ENCODE data around the gene MAP3K21. TPM values are rescaled to one million over a fixed set of nuclear protein-coding genes. Genes with fewer than 3 reads are reported as not detected.

MAP3K21 gene
- total and polyA plus RNA-seq, 10 donors: 0.38 to 4.6 (median 1.1) TPM

DNA sequence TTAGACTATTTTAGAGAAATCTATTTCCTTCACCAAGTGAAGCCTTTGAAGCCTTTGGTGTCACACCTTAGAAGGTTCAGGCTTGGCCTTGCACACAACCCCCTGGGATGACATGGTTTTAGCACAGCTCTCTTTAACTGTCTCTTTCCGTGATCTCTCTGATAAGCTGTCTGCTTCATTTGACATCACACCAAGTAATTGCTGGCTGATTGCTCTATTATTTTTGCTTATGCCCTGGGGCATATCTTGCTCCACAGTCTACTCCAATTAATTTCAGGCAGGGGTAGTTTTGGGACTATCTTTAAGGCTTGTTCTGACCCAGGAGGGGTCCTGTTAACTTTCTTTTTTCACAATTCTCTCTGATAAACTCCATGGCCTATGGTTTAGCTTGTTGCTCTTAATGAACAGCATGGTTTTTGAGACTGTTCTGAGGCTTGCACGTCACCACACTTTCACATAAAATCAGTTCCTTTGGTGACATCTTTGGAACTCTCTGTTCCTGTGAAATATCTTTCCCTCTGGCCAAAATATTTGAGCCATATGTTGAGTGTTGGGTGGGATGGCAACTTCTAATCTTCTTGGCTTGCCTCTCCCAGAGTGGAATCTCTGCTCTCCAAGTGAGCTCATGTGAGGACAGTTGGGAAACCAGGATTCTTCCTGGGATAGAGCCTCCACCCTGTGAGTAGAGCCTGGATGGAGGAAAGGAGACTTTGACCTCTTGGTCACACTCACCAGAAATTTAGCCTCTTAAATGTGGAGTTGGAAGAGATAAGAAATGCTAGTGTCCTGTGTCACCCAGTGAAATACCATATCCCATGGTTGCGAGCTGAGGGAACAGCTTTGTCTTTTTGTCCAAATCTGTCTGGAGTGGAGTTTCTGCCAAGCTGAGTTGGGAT is 63.6 kb downstream of the MAP3K21 start:
- 71 to 86% (median 80%) methylated on average over 3 of the region's 3 CpGs for WGBS, 5 donors
- H3K9me3 ChIP-seq: no peaks in the 10 kb centered on the region
- DNase-seq: no peak
- no peaks in the 10 kb centered on the region for H3K36me3 ChIP-seq
- no peak overlapping the region for H3K4me3 ChIP-seq
- TF ChIP-seq POLR2AphosphoS5 (IDR thresholded peaks at IDR 0.05): no peak
- TF ChIP-seq POLR2A (IDR thresholded peaks at IDR 0.05): no peak
- no peak for TF ChIP-seq CTCF (IDR thresholded peaks at IDR 0.05 in 8 of 11, conservative IDR thresholded peaks at IDR 0.05 in 3 of 11)
- no peak overlapping the region for H3K27ac ChIP-seq
- intact Hi-C loops (cut with DNase I; ENCODE audit: low total_unique reads): loop anchor here (10.0 kb wide), 2 partner anchors 404 to 674 kb away; no protein-coding TSS in a partner anchor
- H3K4me1 ChIP-seq: no peaks in the 10 kb centered on the region
- peaks cover 0 to 34% (median 0%) of the 10 kb centered on the region in 7 donors for H3K27me3 ChIP-seq (replicated peaks in 1 of 7)

GRCh38 chr1:233393084-233393840 is 65.7 kb downstream of the MAP3K21 start:
- H3K27me3 ChIP-seq (replicated peaks in 1 of 7): peaks cover 0 to 45% (median 0%) of the 10 kb centered on the region in 7 donors
- intact Hi-C loops (cut with DNase I; ENCODE audit: low total_unique reads): loop anchor here (10.0 kb wide), 2 partner anchors 402 to 672 kb away; no protein-coding TSS in a partner anchor
- WGBS, 5 donors: 60 to 64% (median 63%) methylated on average over 10 of the region's 10 CpGs
- TF ChIP-seq CTCF (IDR thresholded peaks at IDR 0.05 in 8 of 11, conservative IDR thresholded peaks at IDR 0.05 in 3 of 11) (no peak), POLR2AphosphoS5 (IDR thresholded peaks at IDR 0.05) (no peak), POLR2A (IDR thresholded peaks at IDR 0.05) (no peak)
- no peaks in the 10 kb centered on the region for H3K9me3 ChIP-seq
- no peak overlapping the region for H3K4me3 ChIP-seq
- H3K4me1 ChIP-seq: no peaks in the 10 kb centered on the region
- no peak overlapping the region for H3K27ac ChIP-seq
- no peak for DNase-seq
- no peaks in the 10 kb centered on the region for H3K36me3 ChIP-seq

DNA sequence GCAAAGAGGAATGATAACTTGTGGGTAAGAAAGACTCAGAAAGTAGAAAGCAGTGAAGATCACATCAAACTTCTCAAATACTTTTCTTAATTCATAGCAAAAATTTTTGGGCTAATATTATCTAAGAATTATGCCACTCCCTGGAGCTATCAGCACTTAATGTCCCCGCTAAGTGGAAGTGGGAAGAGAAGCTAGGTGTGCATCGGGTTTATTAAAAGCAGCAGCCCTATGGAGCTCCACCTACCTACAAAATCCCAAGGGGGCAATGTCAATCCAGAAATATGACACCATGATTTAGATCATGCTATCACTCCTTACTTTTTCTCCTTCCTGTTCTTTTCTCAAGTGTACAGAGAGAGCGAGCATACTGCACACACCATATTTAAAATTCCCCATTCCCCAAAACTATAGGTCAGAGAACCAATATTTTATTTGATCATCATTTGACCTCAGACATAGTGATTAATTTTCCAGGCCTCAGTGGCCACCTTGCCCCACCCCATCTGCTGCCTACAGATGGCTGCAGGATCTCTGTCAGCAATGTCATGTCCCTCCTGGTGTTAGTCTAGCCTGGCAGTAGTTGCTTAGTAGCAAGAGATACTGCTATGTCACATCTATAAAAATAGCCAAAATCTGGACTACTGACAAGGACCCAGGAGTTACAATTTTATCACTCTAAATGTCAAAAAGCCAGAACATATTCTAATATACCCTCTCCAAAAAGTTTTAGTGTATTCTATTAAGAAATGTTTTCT is 66.6 kb downstream of the MAP3K21 start:
- Histone ChIP-seq H3K9me3 (no peaks in the 10 kb centered on the region), H3K4me1 (no peaks in the 10 kb centered on the region), H3K36me3 (no peaks in the 10 kb centered on the region), H3K27ac (no peak overlapping the region), H3K27me3 (replicated peaks in 1 of 7) (peaks cover 0 to 45% (median 0%) of the 10 kb centered on the region in 7 donors), H3K4me3 (no peak overlapping the region)
- no peak for TF ChIP-seq POLR2AphosphoS5 (IDR thresholded peaks at IDR 0.05)
- no peak for TF ChIP-seq CTCF (IDR thresholded peaks at IDR 0.05 in 8 of 11, conservative IDR thresholded peaks at IDR 0.05 in 3 of 11)
- TF ChIP-seq POLR2A (IDR thresholded peaks at IDR 0.05): no peak
- WGBS, 5 donors: 83 to 91% (median 86%) methylated on average over 3 of the region's 3 CpGs
- no peak for DNase-seq
- intact Hi-C loops (cut with DNase I; ENCODE audit: low total_unique reads): loop anchor here (10.0 kb wide), 2 partner anchors 401 to 671 kb away; no protein-coding TSS in a partner anchor

Measured in spleen (tissue), 11 donors.